Measurements from ENCODE around the gene HS6ST3.

DNA sequence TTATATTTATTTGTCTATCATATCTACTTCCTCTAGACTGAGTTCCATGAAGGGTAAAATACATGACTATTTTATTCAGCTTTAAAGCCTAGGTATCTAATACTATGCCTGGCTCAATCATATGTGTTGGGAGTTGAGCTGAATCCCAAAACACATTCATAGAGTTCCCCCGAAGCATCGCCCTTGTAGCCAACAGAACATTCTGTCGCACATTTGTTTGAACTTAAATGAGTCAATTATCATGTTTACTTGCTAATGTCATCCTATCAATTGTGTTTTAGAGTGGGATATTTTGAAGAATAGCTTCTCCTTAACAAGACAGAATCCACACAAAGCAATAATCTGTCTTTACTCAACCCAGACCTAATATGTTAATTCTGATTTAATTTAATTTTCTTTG lies 252.4 kb downstream of the HS6ST3 start:
- TF ChIP-seq NFRKB (IDR thresholded peaks at IDR 0.05) (no peak), ELF4 (IDR thresholded peaks at IDR 0.05) (no peak), BHLHE40 (IDR thresholded peaks at IDR 0.05; ENCODE audit: borderline replicate concordance) (no peak), SUZ12 (IDR thresholded peaks at IDR 0.05) (no peak), SP1 (IDR thresholded peaks at IDR 0.05) (no peak)

Data from HEK293T (cell line).